Neuron (in vitro differentiated cells): ENCODE measurements around the gene ABL2.
"Not testable (repeated sequence)": the region's sequence is repeated elsewhere in the genome, so short reads cannot be mapped to it uniquely, and the experiment has no call there.

Source experiments
- H2AFZ ChIP-seq: one replicate; pipeline ENCODE4 v1.6.1; 2013; ENCODE audit warnings: low read depth, mild to moderate bottlenecking, inconsistent platforms, low read length, moderate library complexity
- H3K27me3 ChIP-seq: one replicate; pipeline ENCODE4 v1.6.1; 2013; ENCODE audit warnings: low read length; ENCODE audit not compliant: insufficient read depth
- H3K36me3 ChIP-seq: one replicate; pipeline ENCODE4 v1.6.1; 2013; ENCODE audit warnings: low read length; ENCODE audit not compliant: insufficient read depth
- H3K4me1 ChIP-seq: one replicate; pipeline ENCODE4 v1.6.1; 2013; ENCODE audit warnings: low read length; ENCODE audit not compliant: insufficient read depth
- H3K4me3 ChIP-seq: 2 replicates; pipeline ENCODE4 v1.5.1; 2013; ENCODE audit warnings: mild to moderate bottlenecking, low read length, moderate library complexity
- H3K9me3 ChIP-seq: one replicate; pipeline ENCODE4 v1.6.1; 2013; ENCODE audit warnings: low read length

The ABL2 gene

GRCh38 chr1:179237222-179237621 is 7.7 kb upstream of the ABL2 start:
- Histone ChIP-seq H3K27me3 (no peaks in the 10 kb centered on the region), H2AFZ (no peak overlapping the region), H3K9me3 (no peaks in the 10 kb centered on the region), H3K36me3 (no peaks in the 10 kb centered on the region), H3K4me1 (peaks cover 4% of the 10 kb centered on the region), H3K4me3 (no peak overlapping the region)

- Histone ChIP-seq H2AFZ (no peak overlapping the region), H3K4me3 (no peak overlapping the region), H3K36me3 (no peaks in the 10 kb centered on the region), H3K27me3 (no peaks in the 10 kb centered on the region), H3K9me3 (no peaks in the 10 kb centered on the region), H3K4me1 (peaks cover 5% of the 10 kb centered on the region)
These were observed 5.4 kb upstream of the ABL2 start for GRCh38 chr1:179234863-179235262.

- peaks cover 12% of the 10 kb centered on the region for H3K4me1 ChIP-seq
These were observed 2.4 kb upstream of the ABL2 start for GRCh38 chr1:179231923-179232322.

GRCh38 chr1:179230721-179231120 is 1.2 kb upstream of the ABL2 start:
- Histone ChIP-seq H3K36me3 (peaks cover 8% of the 10 kb centered on the region), H2AFZ (no peak overlapping the region), H3K4me1 (peaks cover 12% of the 10 kb centered on the region), H3K9me3 (no peaks in the 10 kb centered on the region), H3K4me3 (no peak overlapping the region), H3K27me3 (no peaks in the 10 kb centered on the region)

More at GRCh38 chr1:179231923-179232322, 2.4 kb upstream of the ABL2 start:
- no peaks in the 10 kb centered on the region for H3K9me3 ChIP-seq
- no peaks in the 10 kb centered on the region for H3K27me3 ChIP-seq
- no peak overlapping the region for H3K4me3 ChIP-seq
- peaks cover 6% of the 10 kb centered on the region for H3K36me3 ChIP-seq
- no peak overlapping the region for H2AFZ ChIP-seq

GRCh38 chr1:179230251-179230650 is 774 bp upstream of the ABL2 start:
- peak overlapping the region; percentile 89 for H3K4me3 ChIP-seq
- H3K36me3 ChIP-seq, result peaks cover 8% of the 10 kb centered on the region
- H2AFZ ChIP-seq, result peak overlapping the region; percentile 96
- peaks cover 12% of the 10 kb centered on the region for H3K4me1 ChIP-seq
- H3K27me3 ChIP-seq, result no peaks in the 10 kb centered on the region
- H3K9me3 ChIP-seq, result no peaks in the 10 kb centered on the region

GRCh38 chr1:179228783-179229213 is 679 bp downstream of the ABL2 start:
- Histone ChIP-seq H2AFZ (peak overlapping the region; percentile 89), H3K4me3 (peak overlapping the region; percentile 92), H3K27me3 (no peaks in the 10 kb centered on the region), H3K36me3 (peaks cover 8% of the 10 kb centered on the region), H3K9me3 (no peaks in the 10 kb centered on the region), H3K4me1 (peaks cover 12% of the 10 kb centered on the region)

- Histone ChIP-seq H3K27me3 (no peaks in the 10 kb centered on the region), H3K36me3 (peaks cover 10% of the 10 kb centered on the region), H2AFZ (no peak overlapping the region), H3K4me3 (no peak overlapping the region), H3K9me3 (no peaks in the 10 kb centered on the region), H3K4me1 (peaks cover 12% of the 10 kb centered on the region)
These were observed 2.7 kb downstream of the ABL2 start for GRCh38 chr1:179226738-179227137.

- not testable (repeated sequence) for H3K27me3 ChIP-seq
These were observed 5.0 kb downstream of the ABL2 start for GRCh38 chr1:179224466-179224865.

GRCh38 chr1:179221121-179221520 is 8.4 kb downstream of the ABL2 start:
- not testable (repeated sequence) for H2AFZ ChIP-seq, H3K4me1 ChIP-seq, H3K4me3 ChIP-seq, H3K27me3 ChIP-seq, H3K36me3 ChIP-seq, H3K9me3 ChIP-seq

More at GRCh38 chr1:179224466-179224865, 5.0 kb downstream of the ABL2 start:
- not testable (repeated sequence) for H3K4me3 ChIP-seq, H2AFZ ChIP-seq, H3K4me1 ChIP-seq, H3K9me3 ChIP-seq
- H3K36me3 ChIP-seq, result peaks cover 13% of the 10 kb centered on the region

- Histone ChIP-seq H3K4me1 (no peaks in the 10 kb centered on the region), H3K4me3 (no peak overlapping the region)
These were observed 11.5 kb downstream of the ABL2 start for GRCh38 chr1:179217943-179218507.

GRCh38 chr1:179213317-179213716 is 16.2 kb downstream of the ABL2 start:
- H3K9me3 ChIP-seq, H3K27me3 ChIP-seq, H3K36me3 ChIP-seq, H3K4me1 ChIP-seq, H3K4me3 ChIP-seq, H2AFZ ChIP-seq: not testable (repeated sequence)

More at GRCh38 chr1:179217943-179218507, 11.5 kb downstream of the ABL2 start:
- no peak overlapping the region for H2AFZ ChIP-seq
- no peaks in the 10 kb centered on the region for H3K9me3 ChIP-seq
- peaks cover 10% of the 10 kb centered on the region for H3K36me3 ChIP-seq
- H3K27me3 ChIP-seq, result no peaks in the 10 kb centered on the region

- Histone ChIP-seq H2AFZ (no peak overlapping the region), H3K27me3 (no peaks in the 10 kb centered on the region), H3K9me3 (no peaks in the 10 kb centered on the region), H3K4me3 (no peak overlapping the region), H3K36me3 (no peaks in the 10 kb centered on the region), H3K4me1 (no peaks in the 10 kb centered on the region)
These were observed 20.6 kb downstream of the ABL2 start for GRCh38 chr1:179208681-179209477.

GRCh38 chr1:179206812-179207211 is 22.7 kb downstream of the ABL2 start:
- no peaks in the 10 kb centered on the region for H3K4me1 ChIP-seq

More at GRCh38 chr1:179206812-179207211, 22.7 kb downstream of the ABL2 start:
- Histone ChIP-seq H3K4me3 (no peak overlapping the region), H3K27me3 (no peaks in the 10 kb centered on the region), H3K9me3 (no peaks in the 10 kb centered on the region), H2AFZ (no peak overlapping the region), H3K36me3 (no peaks in the 10 kb centered on the region)
